GM19025 (cell line): Measurements from ENCODE around the gene KDM2B.

Experiments used
- ATAC-seq: cut with Tn5 transposase; IDR thresholded peaks from one replicate; pipeline ENCODE4 v1.9.1; 2021; ENCODE audit warnings: mild to moderate bottlenecking, low read depth, moderate library complexity; ENCODE audit not compliant: unreplicated experiment

The KDM2B gene

GRCh38 chr12:121533394-121534090 lies 47.3 kb downstream of the KDM2B start:
- no peak for ATAC-seq

GRCh38 chr12:121532503-121533393 lies 48.1 kb downstream of the KDM2B start:
- no peak for ATAC-seq

- no peak for ATAC-seq
These were observed 49.5 kb downstream of the KDM2B start for GRCh38 chr12:121531356-121531750.

- no peak for ATAC-seq
These were observed 50.0 kb downstream of the KDM2B start for GRCh38 chr12:121530600-121531355.

- ATAC-seq: no peak
These were observed 51.6 kb downstream of the KDM2B start for GRCh38 chr12:121529184-121529583.

- no peak for ATAC-seq
These were observed 55.4 kb downstream of the KDM2B start for GRCh38 chr12:121525411-121525810.

- no peak for ATAC-seq
These were observed 56.5 kb downstream of the KDM2B start for GRCh38 chr12:121524196-121524916.

GRCh38 chr12:121523741-121524140 lies 57.1 kb downstream of the KDM2B start:
- no peak for ATAC-seq

- peak; percentile 82 for ATAC-seq
These were observed 57.9 kb downstream of the KDM2B start for GRCh38 chr12:121522971-121523370.

GRCh38 chr12:121520586-121521086 lies 60.2 kb downstream of the KDM2B start:
- ATAC-seq: no peak

- ATAC-seq: no peak
These were observed 60.7 kb downstream of the KDM2B start for GRCh38 chr12:121520119-121520518.

- no peak for ATAC-seq
These were observed 61.6 kb downstream of the KDM2B start for GRCh38 chr12:121519227-121519626.

GRCh38 chr12:121518656-121519055 lies 62.2 kb downstream of the KDM2B start:
- no peak for ATAC-seq

GRCh38 chr12:121516437-121517011 lies 64.3 kb downstream of the KDM2B start:
- no peak for ATAC-seq

GRCh38 chr12:121515615-121516014 lies 65.2 kb downstream of the KDM2B start:
- no peak for ATAC-seq

- ATAC-seq: peak; percentile 13
These were observed 66.6 kb downstream of the KDM2B start for GRCh38 chr12:121514184-121514742.

- ATAC-seq: peak; percentile 81
These were observed 67.2 kb downstream of the KDM2B start for GRCh38 chr12:121513464-121514183.

- ATAC-seq: no peak
These were observed 68.3 kb downstream of the KDM2B start for GRCh38 chr12:121512561-121512960.

- no peak for ATAC-seq
These were observed 68.9 kb downstream of the KDM2B start for GRCh38 chr12:121511916-121512315.
